Stimulated activated naive CD8-positive, alpha-beta T cell treated with anti-CD3 and anti-CD28 coated beads, Interleukin-15, Interleukin-2, amounts not matched to agents 100 U/mL and 50 U/mL, for 24 hours (primary cell): ENCODE data around the gene CDK11A.
A peak's percentile ranks its signal among the peaks of the same experiment; 100 is the strongest.
"Not testable (repeated sequence)": the region's sequence is repeated elsewhere in the genome, so short reads cannot be mapped to it uniquely, and the experiment has no call there.

Source experiments
- ATAC-seq: fragments of 150-1000 bp; cut with Tn5 transposase; one replicate; pipeline ENCODE4 v1.10.0; 2021
- DNase-seq: peaks from one replicate; pipeline ENCODE4 v3.0.0; 2021

The CDK11A gene

DNA sequence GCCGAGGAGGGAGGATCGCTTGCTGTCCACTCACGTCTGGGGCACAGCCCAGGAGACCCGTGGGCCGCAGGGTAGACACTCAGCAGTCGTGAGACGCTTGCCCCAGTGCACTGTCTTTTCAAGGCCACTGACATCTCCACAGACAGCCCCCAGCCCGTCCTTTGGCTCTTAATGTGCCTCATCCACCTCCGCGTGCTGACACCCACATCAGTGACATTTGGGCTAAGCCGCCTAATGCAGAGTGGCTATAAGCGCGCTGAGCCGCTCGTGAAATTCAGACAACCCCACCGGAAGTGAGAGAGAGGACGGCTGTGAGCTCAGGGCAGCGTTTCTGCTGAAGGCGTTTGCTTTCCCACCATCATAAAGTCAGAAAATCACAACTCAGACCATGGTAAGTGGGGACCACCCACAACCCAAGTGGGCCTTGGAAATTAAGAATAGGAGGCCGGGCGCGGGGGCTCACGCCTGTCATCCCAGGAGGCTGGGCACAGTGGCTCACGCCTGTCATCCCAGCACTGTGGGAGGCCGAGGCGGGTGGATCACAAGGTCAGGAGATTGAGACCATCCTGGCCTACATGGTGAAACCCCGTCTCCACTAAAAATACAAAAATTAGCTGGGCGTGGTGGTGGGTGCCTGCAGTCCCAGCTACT is 40.0 kb downstream of the CDK11A start:
- ATAC-seq (no peak), DNase-seq (no peak)

GRCh38 chr1:1683104-1683905 is 40.9 kb downstream of the CDK11A start:
- ATAC-seq (no peak), DNase-seq (no peak)

DNA sequence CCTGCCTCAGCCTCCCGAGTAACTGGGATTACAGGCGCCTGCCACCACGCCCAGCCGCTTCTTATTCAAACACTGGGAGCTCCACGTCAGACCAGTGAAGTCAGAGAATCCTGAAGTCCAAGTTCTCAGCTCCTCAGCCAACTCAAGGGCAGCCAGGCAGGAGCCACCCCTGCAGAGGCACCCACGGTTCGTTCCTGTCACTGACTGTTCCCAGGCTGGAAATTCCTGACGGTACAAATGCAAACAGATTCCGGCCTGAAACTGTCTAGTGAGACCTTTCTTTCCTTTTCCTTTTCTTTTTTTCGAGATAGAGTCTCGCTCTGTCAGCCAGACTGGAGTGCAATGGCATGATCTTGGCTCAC is 43.3 kb downstream of the CDK11A start:
- ATAC-seq = no peak
- peak; percentile 2 for DNase-seq

DNA sequence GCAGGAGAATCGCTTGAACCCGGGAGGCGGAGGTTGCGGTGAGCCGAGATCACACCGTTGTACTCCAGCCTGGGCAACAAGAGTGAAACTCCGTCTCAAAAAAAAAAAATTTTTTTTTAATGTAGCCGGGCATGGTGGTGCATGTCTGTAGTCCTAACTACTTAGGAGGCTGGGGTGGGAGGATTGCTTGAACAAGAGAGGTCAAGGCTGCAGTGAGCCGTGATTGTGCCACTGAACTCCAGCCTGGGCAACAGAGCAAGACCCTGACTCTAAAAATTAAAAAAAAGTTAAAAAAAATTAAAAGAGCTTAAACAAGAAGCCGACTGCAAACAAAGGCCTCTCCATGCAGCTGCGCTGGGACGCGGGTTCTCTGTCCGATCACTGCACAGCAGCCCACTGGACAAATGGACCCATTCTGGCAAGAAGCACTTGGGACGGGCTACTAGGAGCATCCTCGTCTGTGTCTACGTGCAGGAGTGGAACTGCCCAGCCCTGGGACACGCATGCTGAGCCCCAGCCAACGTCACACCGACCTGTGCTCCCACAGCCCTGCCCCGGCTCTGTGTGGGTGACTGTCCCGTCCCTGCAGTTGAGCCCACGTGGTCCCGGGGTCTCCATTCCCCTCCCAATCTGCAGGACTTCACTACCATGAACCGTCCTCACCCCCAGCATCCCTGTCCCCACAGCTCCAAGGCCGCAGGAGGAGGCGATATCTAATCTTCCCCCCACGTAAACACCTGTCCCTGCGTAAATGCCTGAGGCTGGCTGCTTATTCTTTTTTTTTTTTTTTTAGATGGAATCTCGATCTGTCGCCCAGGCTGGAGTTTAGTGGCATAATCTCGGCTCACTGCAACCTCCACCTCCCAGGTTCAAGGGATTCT is 43.9 kb downstream of the CDK11A start:
- no peak for ATAC-seq
- peak; percentile 10 for DNase-seq

- ATAC-seq (peak; percentile 3), DNase-seq (peak; percentile 50)
These were observed 45.4 kb downstream of the CDK11A start for GRCh38 chr1:1678581-1679380.

GRCh38 chr1:1677718-1678580 is 46.2 kb downstream of the CDK11A start:
- peak; percentile 47 for ATAC-seq
- peak; percentile 72 for DNase-seq

DNA sequence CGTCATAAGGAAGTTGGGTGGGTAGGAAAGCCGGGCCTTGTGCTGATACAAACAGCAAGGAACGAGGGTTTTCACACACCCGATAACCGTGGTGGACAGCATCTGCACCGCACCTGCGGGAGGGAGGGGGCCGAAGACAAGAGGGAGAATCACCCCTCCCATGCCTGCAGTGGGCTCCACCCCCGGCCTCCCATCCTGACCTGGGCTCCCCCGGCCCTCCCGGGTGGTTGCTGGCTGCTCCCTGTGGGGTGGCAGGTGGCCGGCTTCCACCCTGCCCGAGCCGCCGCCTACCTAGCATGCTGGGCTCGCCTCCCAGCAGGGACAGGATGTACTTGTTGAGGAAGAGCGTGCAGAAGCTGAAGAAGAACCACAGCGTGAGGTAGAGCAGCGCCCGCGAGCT is 48.1 kb downstream of the CDK11A start:
- not testable (repeated sequence) for ATAC-seq, DNase-seq

- not testable (repeated sequence) for DNase-seq, ATAC-seq
These were observed 48.9 kb downstream of the CDK11A start for GRCh38 chr1:1675218-1675617.

DNA sequence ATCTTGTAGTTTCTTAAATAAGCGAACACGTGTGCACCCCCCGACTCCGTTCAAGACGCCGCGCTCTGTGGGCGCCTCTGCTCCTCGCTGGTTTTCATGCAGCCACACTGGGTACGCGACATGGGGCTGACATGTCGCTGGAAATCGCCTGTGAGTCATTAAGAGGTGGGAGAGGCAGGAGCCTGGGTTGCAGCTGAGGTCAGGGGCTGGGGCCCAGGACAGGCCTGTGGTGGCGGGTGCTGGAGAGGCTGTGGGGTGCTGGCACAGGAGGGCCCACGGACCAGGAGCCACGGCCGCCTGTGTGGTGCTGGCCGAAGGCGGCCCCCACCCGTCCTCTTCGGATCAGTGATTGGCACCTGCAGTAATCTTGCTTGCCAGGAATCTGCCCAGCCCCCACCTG is 49.4 kb downstream of the CDK11A start:
- ATAC-seq = peak; percentile 56
- not testable (repeated sequence) for DNase-seq

GRCh38 chr1:1672181-1672965 is 51.8 kb downstream of the CDK11A start:
- DNase-seq (no peak), ATAC-seq (no peak)

- DNase-seq (no peak), ATAC-seq (no peak)
These were observed 52.6 kb downstream of the CDK11A start for GRCh38 chr1:1671365-1672119.

GRCh38 chr1:1670866-1671265 is 53.3 kb downstream of the CDK11A start:
- ATAC-seq (no peak), DNase-seq (no peak)

- ATAC-seq = no peak
- DNase-seq = no peak
These were observed 54.4 kb downstream of the CDK11A start for GRCh38 chr1:1669468-1670440.

- DNase-seq (no peak), ATAC-seq (no peak)
These were observed 57.6 kb downstream of the CDK11A start for GRCh38 chr1:1666526-1666925.

- peak; percentile 74 for DNase-seq
- peak; percentile 21 for ATAC-seq
These were observed 58.3 kb downstream of the CDK11A start for GRCh38 chr1:1665815-1666251.

DNA sequence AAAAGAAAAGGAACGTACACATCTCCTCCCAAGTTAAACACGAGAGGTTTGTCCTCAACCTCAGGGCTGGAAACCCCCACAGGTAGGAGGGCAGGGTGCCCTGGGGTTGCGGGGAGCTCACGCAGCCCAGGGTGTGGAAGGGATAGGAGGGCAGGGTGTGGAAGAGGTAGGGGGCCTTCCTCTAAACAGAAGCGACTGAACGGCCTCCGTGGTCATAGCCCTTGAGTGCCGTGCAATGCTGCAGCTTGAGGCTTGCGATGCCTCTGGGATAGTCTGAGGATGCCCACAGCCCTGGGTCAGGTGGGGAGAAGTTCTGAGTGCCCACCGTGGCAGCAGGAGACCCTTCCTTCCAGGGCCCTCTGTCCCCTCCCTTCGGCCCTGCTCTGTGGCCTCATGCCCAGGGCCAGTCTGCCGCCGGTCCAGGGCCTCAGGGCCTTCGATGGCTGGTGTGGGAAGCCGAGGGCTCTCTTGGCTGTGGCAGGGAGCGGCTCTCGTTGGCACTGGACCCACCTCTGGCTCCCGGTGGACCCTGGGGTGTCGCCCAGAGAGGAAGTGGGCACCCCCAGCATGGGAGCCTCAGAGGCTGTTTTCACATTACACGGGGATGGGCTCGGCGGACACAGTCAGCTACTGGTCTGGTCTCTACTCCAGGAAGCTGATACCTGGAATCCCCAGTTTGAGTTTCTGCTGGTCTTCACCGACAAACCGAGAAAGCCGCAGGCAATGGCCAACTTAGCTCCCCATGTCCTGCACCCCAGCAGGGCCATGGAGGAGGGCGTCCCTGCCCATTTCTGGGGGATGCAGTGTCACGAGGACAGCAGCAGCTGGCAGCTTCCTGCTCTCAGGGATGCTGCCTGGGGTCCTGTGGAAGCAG is 59.0 kb downstream of the CDK11A start:
- DNase-seq = no peak
- ATAC-seq = peak; percentile 26

DNA sequence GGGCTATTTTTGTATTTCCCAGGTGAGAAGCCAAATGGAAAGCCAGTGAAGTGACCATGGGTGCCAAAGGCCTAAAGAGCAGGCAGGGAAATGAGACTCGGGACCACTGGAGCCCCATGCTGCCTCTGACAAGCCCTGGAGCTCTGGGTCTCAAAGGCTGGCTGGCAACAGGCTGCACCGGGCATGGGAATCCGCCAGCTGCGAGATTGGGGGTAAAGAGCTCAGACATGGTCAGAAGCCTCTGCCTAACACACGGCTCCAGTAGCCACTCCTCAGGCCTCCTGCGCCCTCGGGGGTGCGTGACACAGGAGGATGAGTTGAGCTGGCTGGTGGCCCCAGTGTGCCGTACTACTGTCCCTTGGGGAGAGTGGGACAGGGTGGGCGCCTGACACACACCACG is 59.8 kb downstream of the CDK11A start:
- DNase-seq, ATAC-seq: not testable (repeated sequence)
